CD4-positive, alpha-beta T cell (primary cell): Measurements from ENCODE around the gene TRERF1. TPM values are rescaled to one million over a fixed set of nuclear protein-coding genes. Genes with fewer than 3 reads are reported as not detected.
A peak's percentile ranks its signal among the peaks of the same experiment; 100 is the strongest.

Source experiments
- ATAC-seq: fragments of 200-7000 bp; cut with Tn5 transposase; one replicate; pipeline ENCODE4 v1.10.0; 2022; ENCODE audit warnings: mild to moderate bottlenecking; ENCODE audit not compliant: poor library complexity
- CTCF ChIA-PET: fragments of 350-600 bp; sonication (Branson Sonifier 250); formaldehyde crosslinking; loops from one replicate; lab custom pipeline; 2021; ENCODE audit warnings: antibody characterized with exemption, inconsistent platforms; lab: Charles Lee
- POLR2A ChIA-PET: fragments of 350-600 bp; sonication (Branson Sonifier 250); formaldehyde crosslinking; loops from one replicate; lab custom pipeline; 2021; ENCODE audit warnings: antibody characterized with exemption, inconsistent platforms; lab: Charles Lee
- DNase-seq, 14 experiments: peaks; one replicate each; pipeline ENCODE4 v3.0.0-alpha.2; 2013 to 2020; ENCODE audit warnings: mixed read lengths in 2 of 14
- H3K27ac ChIP-seq, 2 donors: one replicate each; pipeline versions ENCODE4 v1.5.1 to v1.7.0; 2013; ENCODE audit warnings: low read length in 2 of 2, low read depth in 1 of 2, mild to moderate bottlenecking in 1 of 2
- H3K27me3 ChIP-seq, 2 experiments: 1 replicate in 1 of 2; 2 replicates in 1 of 2; pipeline versions ENCODE4 v1.6.1 to v1.7.0; 2013; ENCODE audit warnings: low read length in 2 of 2, control low read depth in 1 of 2, mild to moderate bottlenecking in 1 of 2, moderate library complexity in 1 of 2; ENCODE audit not compliant: insufficient read depth in 2 of 2, control insufficient read depth in 1 of 2
- H3K36me3 ChIP-seq: one replicate; pipeline ENCODE4 v1.6.1; 2013; ENCODE audit warnings: low read length, control low read depth; ENCODE audit not compliant: insufficient read depth
- H3K4me1 ChIP-seq: one replicate; pipeline ENCODE4 v1.6.1; 2013; ENCODE audit warnings: low read length, control low read depth; ENCODE audit not compliant: insufficient read depth
- H3K4me3 ChIP-seq: one replicate; pipeline ENCODE4 v1.5.1; 2013; ENCODE audit warnings: mild to moderate bottlenecking, low read length, moderate library complexity
- H3K9me3 ChIP-seq, 2 experiments: 1 replicate in 1 of 2; 2 replicates in 1 of 2; pipeline versions ENCODE4 v1.6.1 to v1.7.0; 2013; ENCODE audit warnings: low read length in 2 of 2, mild to moderate bottlenecking in 2 of 2, control low read depth in 1 of 2, moderate library complexity in 1 of 2; ENCODE audit not compliant: control insufficient read depth in 1 of 2, insufficient read depth in 1 of 2
- H3K27ac Mint-ChIP-seq: one replicate; pipeline ENCODE4 v1.8.0; 2020; ENCODE audit warnings: mixed read lengths
- H3K27me3 Mint-ChIP-seq: one replicate; pipeline ENCODE4 v1.8.0; 2021; ENCODE audit warnings: mixed read lengths
- H3K36me3 Mint-ChIP-seq: one replicate; pipeline ENCODE4 v1.8.0; 2021; ENCODE audit warnings: low read depth, mixed read lengths
- H3K4me1 Mint-ChIP-seq: one replicate; pipeline ENCODE4 v1.8.0; 2021; ENCODE audit warnings: low read depth, mixed read lengths
- H3K4me3 Mint-ChIP-seq: one replicate; pipeline ENCODE4 v1.8.0; 2020; ENCODE audit warnings: mild to moderate bottlenecking, mixed read lengths
- H3K9me3 Mint-ChIP-seq: one replicate; pipeline ENCODE4 v1.8.0; 2020; ENCODE audit warnings: mixed read lengths
- CTCF ChIP-seq: fragments of 200-600 bp; IDR thresholded peaks from one replicate; pipeline ENCODE4 v1.8.0; 2022; ENCODE audit warnings: antibody characterized with exemption, mild to moderate bottlenecking
- intact Hi-C, 2 experiments: fragments of 100-400 bp; cut with DNase I in 1 of 2; cut with micrococcal nuclease in 1 of 2; formaldehyde crosslinking; loops; one replicate each; pipeline versions ENCODE4 v1.15.1 to v1.9.0; 2023 to 2025; cut with DNase I, micrococcal nuclease
- total RNA-seq, 174 experiments: library from RNA in 2 of 174; stranded (reverse) in 2 of 174; gene quantifications; one replicate each; pipeline ENCODE4 v1.2.3 and lab custom pipeline; 2021 to 2026

Gene TRERF1
- total RNA-seq, 2 experiments from 2014 or later: 31.0 to 31.7 TPM

- peak overlapping the region; percentile 92 for H3K27ac Mint-ChIP-seq
- intact Hi-C loops: no loop called here
Measured at GRCh38 chr6:42378125-42378524, 73.6 kb downstream of the TRERF1 start.

GRCh38 chr6:42375007-42375635 lies 76.6 kb downstream of the TRERF1 start:
- no peaks in the 10 kb centered on the region for H3K36me3 ChIP-seq
- CTCF ChIA-PET: interaction anchor here (0.8 kb wide), 1 partner anchor 48 kb away, joined by 4 read pairs; no protein-coding TSS in a partner anchor
- POLR2A ChIA-PET: interaction anchor here (0.6 to 3.3 kb wide), 8 partner anchors 9 to 77 kb away, joined by 3 to 34 read pairs (median 5); partner anchors contain the start of gene TRERF1
- DNase-seq (no peak), ATAC-seq (no peak)
- intact Hi-C loops: no loop called here
- H3K27ac ChIP-seq: no peak overlapping the region
- no peaks in the 10 kb centered on the region for H3K9me3 ChIP-seq
- Mint-ChIP-seq H3K9me3 (no peaks in the 10 kb centered on the region), H3K4me1 (peaks cover 67% of the 10 kb centered on the region), H3K27ac (peak overlapping the region; percentile 64), H3K4me3 (no peak overlapping the region), H3K36me3 (peaks cover 4% of the 10 kb centered on the region), H3K27me3 (no peaks in the 10 kb centered on the region)
- TF ChIP-seq CTCF: no peak
- H3K27me3 ChIP-seq: no peaks in the 10 kb centered on the region
- H3K4me3 ChIP-seq: no peak overlapping the region
- H3K4me1 ChIP-seq: peaks cover 56% of the 10 kb centered on the region

More at GRCh38 chr6:42378125-42378524, 73.6 kb downstream of the TRERF1 start:
- Mint-ChIP-seq H3K4me1 (peaks cover 70% of the 10 kb centered on the region), H3K9me3 (no peaks in the 10 kb centered on the region), H3K36me3 (peaks cover 4% of the 10 kb centered on the region), H3K4me3 (peak overlapping the region; percentile 47), H3K27me3 (no peaks in the 10 kb centered on the region)
- ATAC-seq (peak; percentile 72), DNase-seq (peak in 4 of 14 experiments; percentile 40 to 63 (median 52))
- ChIA-PET POLR2A (interaction anchor here (0.8 to 2.1 kb wide), 9 partner anchors 11 to 394 kb away, joined by 3 to 30 read pairs (median 3); no protein-coding TSS in a partner anchor), CTCF (interaction anchor here (0.8 to 1.3 kb wide), 4 partner anchors 11 to 169 kb away, joined by 3 to 6 read pairs (median 4); no protein-coding TSS in a partner anchor)
- H3K9me3 ChIP-seq: no peaks in the 10 kb centered on the region
- peak overlapping the region; percentile 19 to 62 for H3K27ac ChIP-seq
- no peak for TF ChIP-seq CTCF
- H3K27me3 ChIP-seq: no peaks in the 10 kb centered on the region
- peak overlapping the region; percentile 12 for H3K4me3 ChIP-seq
- no peaks in the 10 kb centered on the region for H3K36me3 ChIP-seq
- peaks cover 58% of the 10 kb centered on the region for H3K4me1 ChIP-seq

GRCh38 chr6:42374018-42374669 lies 77.6 kb downstream of the TRERF1 start:
- peaks cover 3% of the 10 kb centered on the region for H3K9me3 Mint-ChIP-seq
- TF ChIP-seq CTCF: no peak
- CTCF ChIA-PET: interaction anchor here (0.8 to 1.2 kb wide), 2 partner anchors 10 to 49 kb away, joined by 3 to 4 read pairs; no protein-coding TSS in a partner anchor
- peaks cover 4% of the 10 kb centered on the region for H3K36me3 Mint-ChIP-seq
- H3K4me3 ChIP-seq: no peak overlapping the region
- POLR2A ChIA-PET: interaction anchor here (0.8 to 3.3 kb wide), 11 partner anchors 8 to 78 kb away, joined by 3 to 34 read pairs (median 5); partner anchors contain the start of gene TRERF1
- peaks cover 61% of the 10 kb centered on the region for H3K4me1 ChIP-seq
- H3K27me3 Mint-ChIP-seq: no peaks in the 10 kb centered on the region
- intact Hi-C loops: no loop called here
- H3K36me3 ChIP-seq: no peaks in the 10 kb centered on the region
- peak in 2 of 14 experiments; percentile 42 to 64 for DNase-seq
- no peaks in the 10 kb centered on the region for H3K27me3 ChIP-seq
- ATAC-seq: peak; percentile 67
- H3K4me1 Mint-ChIP-seq: peaks cover 67% of the 10 kb centered on the region
- peak overlapping the region in 1 of 2 donors; percentile 3 for H3K27ac ChIP-seq
- H3K4me3 Mint-ChIP-seq: peak overlapping the region; percentile 55
- no peaks in the 10 kb centered on the region for H3K9me3 ChIP-seq
- H3K27ac Mint-ChIP-seq: peak overlapping the region; percentile 93
